GM18858 (cell line): ENCODE data around the gene GYS1.
A peak's percentile ranks its signal among the peaks of the same experiment; 100 is the strongest.

Experiments
- ATAC-seq: cut with Tn5 transposase; IDR thresholded peaks from one replicate; pipeline ENCODE4 v1.9.1; 2021; ENCODE audit not compliant: unreplicated experiment

GYS1 gene

DNA sequence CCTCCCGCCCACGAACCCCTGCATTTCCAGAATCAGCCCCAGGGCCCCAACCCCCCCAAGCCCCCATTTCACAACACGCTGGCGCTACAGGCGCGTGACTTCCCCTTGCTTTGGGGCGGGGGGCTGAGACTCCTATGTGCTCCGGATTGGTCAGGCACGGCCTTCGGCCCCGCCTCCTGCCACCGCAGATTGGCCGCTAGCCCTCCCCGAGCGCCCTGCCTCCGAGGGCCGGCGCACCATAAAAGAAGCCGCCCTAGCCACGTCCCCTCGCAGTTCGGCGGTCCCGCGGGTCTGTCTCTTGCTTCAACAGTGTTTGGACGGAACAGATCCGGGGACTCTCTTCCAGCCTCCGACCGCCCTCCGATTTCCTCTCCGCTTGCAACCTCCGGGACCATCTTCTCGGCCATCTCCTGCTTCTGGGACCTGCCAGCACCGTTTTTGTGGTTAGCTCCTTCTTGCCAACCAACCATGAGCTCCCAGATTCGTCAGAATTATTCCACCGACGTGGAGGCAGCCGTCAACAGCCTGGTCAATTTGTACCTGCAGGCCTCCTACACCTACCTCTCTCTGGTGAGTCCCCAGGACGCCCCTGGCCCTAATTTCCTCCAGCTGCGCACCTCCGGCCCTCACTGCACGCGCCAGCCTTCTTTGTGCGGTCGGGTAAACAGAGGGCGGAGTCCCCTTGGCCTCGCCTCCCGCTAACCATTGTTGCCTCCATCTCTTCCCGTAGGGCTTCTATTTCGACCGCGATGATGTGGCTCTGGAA, 27.9 kb downstream of the GYS1 start, which contains the start of gene FTL:
Gene FTL (plus strand): TSS at position 270 of the 766 bp plus-strand sequence. CDS start 199 bp downstream, at position 469.
- ATAC-seq = peak; percentile 42

DNA sequence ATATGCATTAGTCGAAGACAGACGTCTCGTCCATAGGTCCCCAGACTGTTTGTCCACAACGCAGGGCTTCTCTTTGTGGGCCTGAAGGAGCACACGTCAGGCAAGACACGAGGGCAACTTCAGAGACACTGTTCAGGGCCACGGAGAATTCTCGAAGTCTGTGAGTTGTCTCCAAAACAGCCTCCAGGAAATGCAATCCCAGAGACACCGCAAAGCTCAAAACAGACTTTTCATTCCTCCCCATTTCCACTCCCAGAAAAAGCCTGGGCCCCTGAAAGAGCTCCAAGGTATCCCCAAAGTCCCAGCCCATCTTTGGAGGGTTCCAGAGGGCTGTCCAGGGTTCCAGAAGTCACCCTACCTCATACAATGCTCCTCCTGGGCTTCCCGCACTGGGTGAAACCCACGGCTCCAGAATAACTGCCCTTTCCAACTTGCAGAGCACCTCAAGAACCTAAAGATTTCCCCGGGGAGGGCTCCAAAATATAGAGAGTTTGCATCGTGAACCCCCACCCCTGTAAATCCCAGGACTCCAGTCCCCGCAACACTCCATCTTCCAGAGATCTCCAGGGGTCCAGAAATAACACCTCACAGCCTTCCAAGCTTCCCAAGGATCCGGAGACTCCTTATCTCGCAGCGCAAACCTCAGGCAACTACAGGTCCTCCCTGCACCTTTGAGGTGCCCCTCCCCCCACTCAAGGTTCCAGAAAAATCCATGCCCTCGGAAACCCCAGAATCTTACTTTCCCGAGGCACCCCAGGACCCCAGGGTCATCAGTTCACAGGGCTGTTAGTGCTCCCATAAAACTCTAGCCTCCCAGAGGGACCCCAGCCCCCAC, 28.7 kb downstream of the GYS1 start:
- no peak for ATAC-seq

GRCh38 chr19:48963371-48964204, 29.5 kb downstream of the GYS1 start:
- no peak for ATAC-seq

DNA sequence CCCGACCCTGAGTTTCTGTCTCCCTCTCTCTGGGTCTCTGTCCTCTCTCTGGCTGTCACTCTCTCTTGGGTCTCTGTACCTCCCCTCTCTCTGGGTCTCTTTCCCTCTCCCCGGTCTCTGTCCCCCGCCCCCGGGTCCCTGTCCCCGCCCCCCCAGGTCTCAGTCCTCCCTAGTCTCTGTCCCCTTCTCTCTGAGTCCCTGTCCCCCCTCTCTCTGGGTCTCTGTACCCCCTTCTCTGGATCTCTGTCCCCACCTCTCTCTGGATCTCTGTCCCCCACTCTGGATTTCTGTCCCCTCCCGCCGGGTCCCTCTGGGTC, 30.3 kb downstream of the GYS1 start:
- ATAC-seq = no peak

GRCh38 chr19:48962029-48962848, 30.9 kb downstream of the GYS1 start:
- ATAC-seq = no peak

DNA sequence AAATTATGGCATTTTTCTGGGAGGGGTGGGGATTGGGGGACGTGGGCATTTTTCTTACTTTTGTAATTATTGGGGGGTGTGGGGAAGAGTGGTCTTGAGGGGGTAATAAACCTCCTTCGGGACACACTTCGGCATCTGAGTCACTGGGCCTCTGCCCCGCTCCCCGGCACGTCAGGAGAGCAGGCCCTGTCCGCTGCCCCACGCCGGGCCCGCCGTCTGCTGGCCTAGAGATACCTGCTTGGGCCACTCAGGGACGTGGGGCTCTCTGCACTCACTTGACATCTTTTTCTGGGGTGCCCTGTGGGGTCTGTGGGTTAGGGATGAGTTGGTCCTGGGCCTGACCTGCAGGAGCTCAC, 31.5 kb downstream of the GYS1 start:
- no peak for ATAC-seq

GRCh38 chr19:48961051-48961649, 32.0 kb downstream of the GYS1 start:
- no peak for ATAC-seq

DNA sequence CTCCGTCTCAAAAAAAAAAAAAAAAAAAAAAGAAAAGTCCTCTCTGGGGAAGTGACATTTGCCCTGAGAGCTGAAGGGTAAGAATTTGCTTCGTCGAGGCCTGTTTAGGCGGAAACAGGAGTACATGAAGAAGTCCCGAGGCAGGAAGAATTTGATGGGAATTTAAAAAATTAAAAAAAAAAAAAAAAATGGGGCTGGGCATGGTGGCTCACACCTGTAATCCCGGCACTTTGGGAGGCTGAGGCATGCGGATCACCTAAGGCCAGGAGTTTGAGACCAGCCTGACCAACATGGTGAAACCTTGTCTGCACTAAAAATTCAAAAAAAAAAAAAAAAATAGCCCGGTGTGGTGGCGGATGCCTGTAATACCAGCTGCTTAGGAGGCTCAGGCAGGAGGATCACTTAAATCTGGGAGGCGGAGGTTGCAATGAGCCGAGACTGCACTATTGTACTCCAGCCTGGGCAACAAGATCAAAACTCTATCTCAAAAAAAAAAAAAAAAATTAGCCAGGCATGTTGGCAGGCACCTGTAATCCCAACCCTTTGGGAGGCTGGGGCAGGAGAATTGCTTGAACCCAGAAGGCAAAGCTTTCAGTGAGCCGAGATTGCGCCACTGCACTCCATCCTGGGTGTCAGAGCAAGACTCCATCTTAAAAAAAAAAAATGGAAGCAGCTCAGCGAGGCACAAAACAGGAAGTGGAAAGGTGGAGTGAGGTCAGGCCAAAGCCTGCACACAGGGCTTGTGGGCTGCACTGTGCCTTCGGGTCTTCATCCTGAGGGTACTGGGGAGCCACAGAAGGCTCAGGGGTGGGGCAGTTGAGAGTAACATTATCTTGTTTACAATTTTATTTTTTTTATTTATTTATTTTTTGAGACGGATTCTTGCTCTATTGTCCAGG, 33.5 kb downstream of the GYS1 start:
- ATAC-seq = no peak

- ATAC-seq = no peak
Measured at GRCh38 chr19:48958006-48958405, 35.1 kb downstream of the GYS1 start.

DNA sequence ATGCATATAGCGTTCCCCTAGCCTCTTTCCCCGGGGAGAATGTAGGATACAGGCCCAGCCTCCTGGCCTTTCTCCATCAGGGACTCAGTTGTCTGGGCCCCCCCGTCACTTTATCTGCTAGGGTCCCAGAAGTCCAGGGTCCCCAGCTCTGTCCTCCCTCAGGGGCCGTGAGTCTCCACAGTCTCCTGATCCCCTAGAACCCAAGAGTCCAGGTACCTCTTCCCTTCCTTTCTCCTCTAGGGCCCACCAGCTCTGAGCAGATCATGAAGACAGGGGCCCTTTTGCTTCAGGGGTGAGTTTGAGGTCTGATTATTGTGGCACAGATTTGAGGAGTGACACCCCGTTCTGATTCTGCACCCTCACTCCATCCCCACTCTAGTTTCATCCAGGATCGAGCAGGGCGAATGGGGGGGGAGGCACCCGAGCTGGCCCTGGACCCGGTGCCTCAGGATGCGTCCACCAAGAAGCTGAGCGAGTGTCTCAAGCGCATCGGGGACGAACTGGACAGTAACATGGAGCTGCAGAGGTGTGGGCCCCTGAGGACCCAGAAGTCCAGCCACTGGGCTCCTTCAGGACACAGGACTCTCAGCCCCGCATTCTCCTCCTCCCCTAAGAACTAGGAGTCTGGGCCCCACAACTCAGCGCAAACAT, 37.7 kb downstream of the GYS1 start:
- peak; percentile 10 for ATAC-seq

- peak; percentile 54 for ATAC-seq
Measured at GRCh38 chr19:48954595-48955307, 38.4 kb downstream of the GYS1 start, which contains the start of gene BAX. Gene BAX, plus strand, starts transcription at chr19:48954875. Its CDS starts 54 bp downstream, at chr19:48954929.

DNA sequence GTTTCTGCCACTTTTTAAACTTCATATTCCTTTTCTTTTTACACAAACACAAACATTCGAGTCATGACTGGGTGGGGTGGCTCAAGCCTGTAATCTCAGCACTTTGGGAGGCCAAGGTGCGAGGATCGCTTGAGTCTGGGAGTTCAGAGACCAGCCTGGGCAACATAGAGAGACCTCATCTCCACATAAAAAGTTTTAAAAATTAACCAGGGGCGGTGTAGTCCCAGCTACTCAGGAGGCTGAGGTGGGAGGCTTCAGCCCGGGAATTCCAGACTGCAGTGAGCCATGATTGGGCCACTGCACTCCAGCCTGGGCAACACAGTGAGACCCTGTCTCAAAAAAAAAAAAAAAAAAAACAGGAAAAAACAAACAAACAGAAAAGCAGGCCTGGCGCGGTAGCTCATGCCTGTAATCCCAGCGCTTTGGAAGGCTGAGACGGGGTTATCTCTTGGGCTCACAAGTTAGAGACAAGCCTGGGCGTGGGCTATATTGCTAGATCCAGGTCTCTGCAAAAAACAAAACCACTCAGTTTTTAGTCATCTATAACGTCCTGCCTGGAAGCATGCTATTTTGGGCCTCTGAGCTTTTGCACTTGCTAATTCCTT, 39.0 kb downstream of the GYS1 start:
- ATAC-seq = no peak

GRCh38 chr19:48953141-48953540, 40.0 kb downstream of the GYS1 start:
- no peak for ATAC-seq

- ATAC-seq = no peak
Measured at GRCh38 chr19:48950830-48951519, 42.1 kb downstream of the GYS1 start.

DNA sequence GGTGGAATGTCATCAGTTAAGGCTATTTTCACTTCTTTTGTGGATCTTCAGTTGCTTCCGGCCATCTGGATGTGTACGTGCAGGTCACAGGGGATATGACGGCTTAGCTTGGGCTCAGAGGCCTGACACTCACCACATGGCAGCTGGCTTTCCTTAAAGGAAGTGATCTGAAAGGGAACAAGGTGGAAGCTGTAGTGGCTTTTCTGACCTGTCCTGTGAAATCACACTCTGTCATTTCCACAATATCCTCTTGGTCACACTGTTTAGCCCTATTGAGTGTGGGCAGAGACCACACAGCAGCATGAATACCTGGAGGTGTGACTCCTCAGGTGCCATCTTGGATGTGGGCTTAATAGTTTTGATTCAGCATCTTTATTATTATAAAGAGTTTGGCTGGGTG, 43.0 kb downstream of the GYS1 start:
- ATAC-seq = no peak

GRCh38 chr19:48947258-48947542, 45.9 kb downstream of the GYS1 start:
- ATAC-seq = no peak
